GM12874 (cell line): ENCODE data around the gene THAP10.

Experiments used
- TF ChIP-seq, protein P1 (sequence below): IDR thresholded peaks from 2 replicates; pipeline ENCODE4 v1.5.1; 2011; ENCODE audit warnings: low read depth, mild to moderate bottlenecking, control low read depth, low read length, moderate library complexity; ENCODE audit not compliant: insufficient read depth

The THAP10 gene

DNA sequence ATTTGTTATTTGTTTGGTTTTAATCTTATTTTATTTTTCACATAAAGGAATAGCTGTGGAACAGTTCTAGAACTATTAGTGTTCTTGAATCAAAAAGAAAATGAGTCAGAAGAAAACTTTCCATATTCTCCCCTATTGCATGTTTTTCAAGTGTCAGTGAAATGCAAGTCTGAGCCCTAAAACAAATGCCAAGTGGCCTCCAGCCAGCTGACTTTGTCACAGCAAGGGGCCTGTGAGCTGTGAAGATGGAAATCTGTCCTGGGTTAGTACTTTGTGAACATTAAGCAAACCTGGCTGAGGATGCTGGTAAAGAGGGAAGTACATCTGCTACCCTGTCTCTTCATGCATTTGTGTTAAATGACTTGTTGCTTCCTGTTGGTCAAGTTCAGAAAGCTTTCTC is 14.6 kb upstream of the THAP10 start:
- TF ChIP-seq, protein P1, sequence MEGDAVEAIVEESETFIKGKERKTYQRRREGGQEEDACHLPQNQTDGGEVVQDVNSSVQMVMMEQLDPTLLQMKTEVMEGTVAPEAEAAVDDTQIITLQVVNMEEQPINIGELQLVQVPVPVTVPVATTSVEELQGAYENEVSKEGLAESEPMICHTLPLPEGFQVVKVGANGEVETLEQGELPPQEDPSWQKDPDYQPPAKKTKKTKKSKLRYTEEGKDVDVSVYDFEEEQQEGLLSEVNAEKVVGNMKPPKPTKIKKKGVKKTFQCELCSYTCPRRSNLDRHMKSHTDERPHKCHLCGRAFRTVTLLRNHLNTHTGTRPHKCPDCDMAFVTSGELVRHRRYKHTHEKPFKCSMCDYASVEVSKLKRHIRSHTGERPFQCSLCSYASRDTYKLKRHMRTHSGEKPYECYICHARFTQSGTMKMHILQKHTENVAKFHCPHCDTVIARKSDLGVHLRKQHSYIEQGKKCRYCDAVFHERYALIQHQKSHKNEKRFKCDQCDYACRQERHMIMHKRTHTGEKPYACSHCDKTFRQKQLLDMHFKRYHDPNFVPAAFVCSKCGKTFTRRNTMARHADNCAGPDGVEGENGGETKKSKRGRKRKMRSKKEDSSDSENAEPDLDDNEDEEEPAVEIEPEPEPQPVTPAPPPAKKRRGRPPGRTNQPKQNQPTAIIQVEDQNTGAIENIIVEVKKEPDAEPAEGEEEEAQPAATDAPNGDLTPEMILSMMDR = no peak

DNA sequence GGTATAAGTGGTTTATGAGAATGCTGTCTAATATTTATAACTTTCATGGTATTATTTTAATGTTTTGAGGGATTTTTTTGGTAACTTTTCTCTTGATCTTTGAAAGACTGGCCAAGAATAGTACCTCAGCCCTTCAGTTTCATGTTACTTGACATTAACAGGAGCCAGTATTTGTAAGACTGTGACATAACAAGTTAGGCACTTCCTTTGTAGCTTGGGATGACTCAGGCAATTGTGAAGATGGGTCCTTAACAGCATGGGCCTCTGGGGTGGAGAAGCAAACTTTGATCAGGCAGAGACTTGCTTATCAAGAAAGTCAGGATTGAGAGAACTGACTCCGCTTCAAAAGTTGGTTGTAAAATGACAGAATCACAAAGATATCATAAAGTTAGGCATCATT is 9.9 kb upstream of the THAP10 start:
- TF ChIP-seq, protein P1 = no peak

DNA sequence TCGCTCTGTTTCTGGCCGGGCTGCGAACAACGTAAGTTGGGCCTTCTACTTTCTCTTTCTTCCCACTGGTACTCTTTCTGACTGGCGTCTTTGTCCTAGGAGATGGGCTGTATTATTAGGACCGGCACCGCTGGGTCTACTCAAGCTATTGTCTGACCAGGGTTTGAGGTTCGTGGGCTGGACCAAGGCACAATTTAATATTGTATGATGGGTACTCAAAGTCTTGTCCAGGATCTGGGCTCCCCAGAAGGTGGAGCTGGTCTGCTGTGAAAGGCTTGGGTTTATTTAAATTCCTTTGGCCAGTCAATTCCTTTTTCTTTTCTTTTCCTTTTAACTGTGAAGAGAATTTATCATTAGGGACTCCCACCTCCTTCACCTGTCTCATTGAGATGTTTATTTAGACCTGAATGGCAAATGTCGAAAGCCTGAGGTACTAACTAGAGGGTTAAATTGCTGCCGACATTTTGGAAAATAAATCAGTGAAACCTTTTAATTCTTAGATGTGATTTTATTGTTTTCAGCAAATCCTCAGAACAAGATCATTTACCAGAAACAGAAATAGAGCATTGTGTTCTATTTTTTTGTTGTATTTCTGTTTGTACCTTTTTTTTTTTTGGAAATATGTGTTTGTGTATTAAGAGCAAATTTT is 803 bp upstream of the THAP10 start:
- TF ChIP-seq, protein P1 = no peak

DNA sequence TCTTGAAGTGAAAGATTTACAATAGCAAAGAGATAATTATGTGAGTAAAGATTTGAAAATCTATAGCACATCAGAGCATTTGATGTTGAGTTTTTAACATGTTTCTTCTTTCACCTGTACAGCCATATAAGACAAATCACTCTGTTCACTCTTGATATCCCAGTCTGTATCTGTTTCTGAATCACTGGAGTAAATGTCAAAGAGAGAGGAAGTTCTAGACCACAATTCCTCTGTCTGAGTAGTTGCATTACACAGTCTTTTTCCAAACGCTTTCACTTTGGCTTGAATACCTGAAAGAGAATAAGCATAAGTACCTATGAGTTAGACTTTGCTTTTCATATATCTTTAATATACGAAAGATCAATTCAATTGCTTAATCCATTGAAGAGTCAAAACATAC is 9.9 kb downstream of the THAP10 start:
- TF ChIP-seq, protein P1 = no peak

DNA sequence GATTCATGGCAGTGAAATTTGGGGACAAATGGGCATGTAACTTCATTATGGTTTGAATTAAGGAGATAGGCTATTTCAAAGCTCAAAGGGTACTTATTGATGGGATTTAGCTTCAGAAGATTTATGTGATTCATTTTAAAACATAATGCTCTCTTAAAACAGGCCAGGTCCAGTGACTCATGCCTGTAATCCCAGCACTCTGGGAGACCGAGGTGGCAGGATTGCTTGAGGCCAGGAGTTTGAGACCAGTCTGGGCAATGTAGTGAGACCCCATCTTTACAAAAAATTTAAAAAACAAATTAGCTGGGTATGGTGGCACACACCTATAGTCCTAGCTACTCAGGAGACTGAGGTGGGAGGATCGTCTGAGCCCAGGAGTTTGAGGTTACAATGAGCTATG is 11.5 kb downstream of the THAP10 start:
- TF ChIP-seq, protein P1 = no peak

DNA sequence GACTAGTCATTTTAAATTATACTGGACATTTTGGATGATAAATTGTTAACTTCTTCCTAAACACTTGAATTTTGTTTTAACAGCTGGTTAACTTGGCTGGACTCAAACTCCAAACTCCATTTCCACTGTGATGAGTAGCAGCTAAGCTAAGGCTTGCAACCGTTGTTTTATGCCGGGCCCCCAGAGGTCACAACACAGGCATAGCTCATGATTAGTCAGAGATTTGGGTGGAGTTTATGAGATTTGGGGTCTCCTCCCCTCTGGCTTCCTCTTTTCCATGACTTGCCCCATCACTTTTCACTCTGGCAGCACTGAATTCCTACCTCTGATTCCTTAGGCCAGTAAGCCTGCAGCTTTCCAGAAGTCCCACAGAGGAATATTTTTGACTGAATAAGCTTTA is 12.8 kb downstream of the THAP10 start:
- TF ChIP-seq, protein P1 = no peak

DNA sequence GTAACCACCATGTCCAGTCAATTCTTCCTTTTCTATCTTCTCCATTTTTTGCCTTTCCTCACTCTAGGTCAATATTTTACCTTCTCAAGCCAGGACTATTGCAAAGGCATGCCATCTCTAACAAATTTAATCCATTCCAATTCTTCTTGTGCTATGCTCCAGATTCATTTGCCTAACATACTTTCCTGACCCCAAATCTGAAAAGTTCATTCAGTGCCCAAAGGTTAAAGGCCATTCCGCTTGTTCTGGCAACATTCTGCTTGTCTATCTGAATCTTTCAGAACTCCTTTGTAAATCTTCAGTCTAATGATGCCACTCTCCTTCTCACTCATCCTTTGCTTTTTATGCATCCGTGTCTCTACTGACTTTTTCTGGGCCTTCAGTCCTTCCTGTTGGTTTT is 15.6 kb downstream of the THAP10 start:
- TF ChIP-seq, protein P1 = no peak
